Mesodermal cell (in vitro differentiated cells): ENCODE results near the gene MAPK4.

Experiments
- H3K27ac ChIP-seq: 2 replicates; pipeline ENCODE4 v1.7.0; 2013; ENCODE audit warnings: mild to moderate bottlenecking, low read depth, low read length, moderate library complexity; ENCODE audit not compliant: severe bottlenecking
- H3K36me3 ChIP-seq: 2 replicates; pipeline ENCODE4 v1.7.1; 2013; ENCODE audit warnings: mild to moderate bottlenecking, low read length, moderate library complexity; ENCODE audit not compliant: control insufficient read depth, insufficient read depth
- H3K4me1 ChIP-seq: one replicate; pipeline ENCODE4 v1.7.1; 2013; ENCODE audit warnings: mild to moderate bottlenecking, low read length; ENCODE audit not compliant: insufficient read depth, control insufficient read depth, poor library complexity, severe bottlenecking
- H3K4me3 ChIP-seq: 2 replicates; pipeline ENCODE4 v1.7.0; 2013; ENCODE audit warnings: low read length, control low read depth, mild to moderate bottlenecking; ENCODE audit not compliant: insufficient read depth, poor library complexity, severe bottlenecking; ENCODE audit errors: extremely low read depth
- H3K9me3 ChIP-seq: 2 replicates; pipeline ENCODE4 v1.7.1; 2013; ENCODE audit warnings: mild to moderate bottlenecking, low read length, moderate library complexity; ENCODE audit not compliant: control insufficient read depth
- WGBS, 2 experiments: methylation state at CpG; one replicate each; pipeline ENCODE4 v1.1.5; 2013; ENCODE audit warnings: missing lambda C conversion rate in 2 of 2; ENCODE audit not compliant: insufficient coverage in 2 of 2; 5-methylcytosine and 5-hydroxymethylcytosine counted together

Gene MAPK4

GRCh38 chr18:50663626-50664441, 103.9 kb downstream of the MAPK4 start:
- H3K9me3 ChIP-seq = no peaks in the 10 kb centered on the region
- H3K27ac ChIP-seq = no peak overlapping the region
- no peak overlapping the region for H3K4me3 ChIP-seq
- no peaks in the 10 kb centered on the region for H3K4me1 ChIP-seq
- H3K36me3 ChIP-seq = no peaks in the 10 kb centered on the region
- 92 to 94% methylated on average over 39 of the region's 40 CpGs for WGBS, 2 experiments

- 86% methylated on average over 5 to 6 of the region's 6 CpGs for WGBS, 2 experiments
- H3K27ac ChIP-seq = no peak overlapping the region
- no peaks in the 10 kb centered on the region for H3K9me3 ChIP-seq
- no peaks in the 10 kb centered on the region for H3K36me3 ChIP-seq
- no peak overlapping the region for H3K4me3 ChIP-seq
- no peaks in the 10 kb centered on the region for H3K4me1 ChIP-seq
These were observed 105.1 kb downstream of the MAPK4 start for GRCh38 chr18:50665015-50665414.

GRCh38 chr18:50665519-50665918, 105.6 kb downstream of the MAPK4 start:
- no peak overlapping the region for H3K4me3 ChIP-seq
- no peak overlapping the region for H3K27ac ChIP-seq
- no peaks in the 10 kb centered on the region for H3K4me1 ChIP-seq
- no peaks in the 10 kb centered on the region for H3K9me3 ChIP-seq
- no peaks in the 10 kb centered on the region for H3K36me3 ChIP-seq

- H3K9me3 ChIP-seq = no peaks in the 10 kb centered on the region
These were observed 106.6 kb downstream of the MAPK4 start for GRCh38 chr18:50666536-50666935.

GRCh38 chr18:50671376-50671775, 111.5 kb downstream of the MAPK4 start:
- H3K9me3 ChIP-seq = no peaks in the 10 kb centered on the region
- no peaks in the 10 kb centered on the region for H3K4me1 ChIP-seq
- no peaks in the 10 kb centered on the region for H3K36me3 ChIP-seq
- H3K4me3 ChIP-seq = no peak overlapping the region
- H3K27ac ChIP-seq = no peak overlapping the region
- 87 to 93% methylated on average over 2 of the region's 3 CpGs for WGBS, 2 experiments

More at GRCh38 chr18:50666536-50666935, 106.6 kb downstream of the MAPK4 start:
- H3K4me3 ChIP-seq = no peak overlapping the region
- WGBS, 2 experiments = 80 to 100% methylated on average over 1 to 2 of the region's 4 CpGs
- H3K4me1 ChIP-seq = no peaks in the 10 kb centered on the region
- H3K36me3 ChIP-seq = no peaks in the 10 kb centered on the region
- no peak overlapping the region for H3K27ac ChIP-seq

GRCh38 chr18:50674307-50674980, 114.6 kb downstream of the MAPK4 start:
- no peaks in the 10 kb centered on the region for H3K36me3 ChIP-seq
- 74 to 86% methylated on average over 6 to 10 of the region's 10 CpGs for WGBS, 2 experiments
- no peaks in the 10 kb centered on the region for H3K4me1 ChIP-seq
- no peak overlapping the region for H3K4me3 ChIP-seq
- H3K9me3 ChIP-seq = no peaks in the 10 kb centered on the region
- H3K27ac ChIP-seq = no peak overlapping the region

GRCh38 chr18:50675043-50675442, 115.2 kb downstream of the MAPK4 start:
- Histone ChIP-seq H3K4me3 (no peak overlapping the region), H3K36me3 (no peaks in the 10 kb centered on the region), H3K9me3 (no peaks in the 10 kb centered on the region), H3K4me1 (no peaks in the 10 kb centered on the region), H3K27ac (no peak overlapping the region)
- 90 to 100% methylated on average over 5 of the region's 6 CpGs for whole genome bisulfite sequencing, 2 experiments

- H3K27ac ChIP-seq = no peak overlapping the region
- 100% methylated on average over 2 to 3 of the region's 6 CpGs for WGBS, 2 experiments
- no peak overlapping the region for H3K4me3 ChIP-seq
- H3K9me3 ChIP-seq = no peaks in the 10 kb centered on the region
- no peaks in the 10 kb centered on the region for H3K36me3 ChIP-seq
- no peaks in the 10 kb centered on the region for H3K4me1 ChIP-seq
These were observed 118.8 kb downstream of the MAPK4 start for GRCh38 chr18:50678651-50679050.

GRCh38 chr18:50679056-50679455, 119.2 kb downstream of the MAPK4 start:
- Histone ChIP-seq H3K27ac (no peak overlapping the region), H3K36me3 (no peaks in the 10 kb centered on the region), H3K4me1 (no peaks in the 10 kb centered on the region), H3K4me3 (no peak overlapping the region), H3K9me3 (no peaks in the 10 kb centered on the region)
- WGBS, 2 experiments = 59 to 73% methylated on average over 2 to 5 of the region's 5 CpGs

GRCh38 chr18:50679656-50680055, 119.8 kb downstream of the MAPK4 start:
- no peak overlapping the region for H3K27ac ChIP-seq
- no peak overlapping the region for H3K4me3 ChIP-seq
- no peaks in the 10 kb centered on the region for H3K36me3 ChIP-seq
- 94 to 95% methylated on average over 5 to 8 of the region's 10 CpGs for WGBS, 2 experiments
- no peaks in the 10 kb centered on the region for H3K9me3 ChIP-seq
- H3K4me1 ChIP-seq = no peaks in the 10 kb centered on the region

- Histone ChIP-seq H3K4me3 (no peak overlapping the region), H3K9me3 (no peaks in the 10 kb centered on the region), H3K36me3 (no peaks in the 10 kb centered on the region), H3K27ac (no peak overlapping the region), H3K4me1 (no peaks in the 10 kb centered on the region)
- no CpG with 5 or more reads among the region's 1 CpG for whole genome bisulfite sequencing, 2 experiments
These were observed 121.1 kb downstream of the MAPK4 start for GRCh38 chr18:50680966-50681365.
